OCI-LY1 (cell line): ENCODE results near the gene BRDT.

Experiments used
- EZH2 ChIP-seq: fragments of 200-600 bp; sonication (generic), shearing (Covaris generic); IDR thresholded peaks from 2 replicates; pipeline ENCODE4 v1.8.0; 2017; ENCODE audit warnings: borderline replicate concordance, mixed run types, mild to moderate bottlenecking, antibody characterized with exemption, low read length, moderate library complexity, mixed read lengths
- TF ChIP-seq, protein P1 (sequence below): fragments of 200-600 bp; sonication (generic), shearing (Covaris generic); IDR thresholded peaks from 2 replicates; pipeline ENCODE4 v1.5.1; 2017; ENCODE audit warnings: mild to moderate bottlenecking, antibody characterized with exemption, low read length, moderate library complexity, mixed read lengths

GRCh38 chr1:92017656-92018055, 68.5 kb downstream of the BRDT start:
- TF ChIP-seq, protein P1, sequence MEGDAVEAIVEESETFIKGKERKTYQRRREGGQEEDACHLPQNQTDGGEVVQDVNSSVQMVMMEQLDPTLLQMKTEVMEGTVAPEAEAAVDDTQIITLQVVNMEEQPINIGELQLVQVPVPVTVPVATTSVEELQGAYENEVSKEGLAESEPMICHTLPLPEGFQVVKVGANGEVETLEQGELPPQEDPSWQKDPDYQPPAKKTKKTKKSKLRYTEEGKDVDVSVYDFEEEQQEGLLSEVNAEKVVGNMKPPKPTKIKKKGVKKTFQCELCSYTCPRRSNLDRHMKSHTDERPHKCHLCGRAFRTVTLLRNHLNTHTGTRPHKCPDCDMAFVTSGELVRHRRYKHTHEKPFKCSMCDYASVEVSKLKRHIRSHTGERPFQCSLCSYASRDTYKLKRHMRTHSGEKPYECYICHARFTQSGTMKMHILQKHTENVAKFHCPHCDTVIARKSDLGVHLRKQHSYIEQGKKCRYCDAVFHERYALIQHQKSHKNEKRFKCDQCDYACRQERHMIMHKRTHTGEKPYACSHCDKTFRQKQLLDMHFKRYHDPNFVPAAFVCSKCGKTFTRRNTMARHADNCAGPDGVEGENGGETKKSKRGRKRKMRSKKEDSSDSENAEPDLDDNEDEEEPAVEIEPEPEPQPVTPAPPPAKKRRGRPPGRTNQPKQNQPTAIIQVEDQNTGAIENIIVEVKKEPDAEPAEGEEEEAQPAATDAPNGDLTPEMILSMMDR = no peak
- no peak for TF ChIP-seq EZH2
